RKO (cell line): ENCODE results near the gene PEX11G.

Experiments
- DNase-seq: peaks from one replicate; pipeline ENCODE4 v3.0.0-alpha.2; 2016; ENCODE audit warnings: low spot score

The PEX11G gene

GRCh38 chr19:7494416-7495098, 5.7 kb upstream of the PEX11G start:
- DNase-seq, result no peak

GRCh38 chr19:7492558-7492957, 3.7 kb upstream of the PEX11G start:
- no peak for DNase-seq

GRCh38 chr19:7492142-7492541, 3.3 kb upstream of the PEX11G start:
- peak; percentile 30 for DNase-seq

DNA sequence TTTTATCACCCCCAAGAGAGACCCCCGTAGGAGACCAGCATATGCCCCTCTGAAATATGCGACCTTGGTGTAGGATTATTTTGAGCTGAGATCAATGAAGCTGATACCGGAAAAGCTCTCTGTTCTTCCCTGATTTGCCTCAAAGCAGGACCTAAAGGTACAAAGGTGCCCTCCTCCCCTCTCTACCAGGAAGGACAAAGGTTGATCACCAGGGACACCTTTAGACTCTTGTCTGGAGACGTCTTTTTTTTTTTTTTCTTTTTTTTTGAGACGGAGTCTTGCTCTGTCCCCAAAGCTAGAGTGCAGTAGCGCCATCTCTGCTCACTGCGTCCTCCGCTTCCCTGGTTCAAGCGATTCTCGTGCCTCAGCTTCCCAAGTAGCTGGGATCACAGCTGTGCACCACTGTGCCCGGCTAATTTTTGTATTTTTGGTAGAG, 792 bp upstream of the PEX11G start:
- DNase-seq, result no peak

DNA sequence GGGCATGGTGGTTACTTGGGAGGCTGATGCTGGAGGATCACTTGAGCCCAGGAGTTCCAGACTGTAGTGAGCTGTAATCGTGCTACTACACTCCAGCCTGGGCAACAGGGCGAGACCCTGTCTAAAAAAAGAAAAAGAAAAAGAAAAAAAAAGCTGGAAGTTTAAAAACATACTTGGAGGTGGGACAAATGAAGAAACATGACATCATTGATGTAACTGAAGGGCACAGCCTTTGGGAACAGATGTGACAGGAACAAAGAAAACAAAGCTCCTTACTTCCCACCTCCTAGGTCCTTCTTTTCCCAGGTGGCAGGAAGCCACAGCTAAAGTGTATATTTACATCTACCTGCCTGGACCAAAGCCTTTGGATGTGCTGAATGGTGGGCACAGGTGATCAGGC, 1.9 kb downstream of the PEX11G start:
- no peak for DNase-seq

DNA sequence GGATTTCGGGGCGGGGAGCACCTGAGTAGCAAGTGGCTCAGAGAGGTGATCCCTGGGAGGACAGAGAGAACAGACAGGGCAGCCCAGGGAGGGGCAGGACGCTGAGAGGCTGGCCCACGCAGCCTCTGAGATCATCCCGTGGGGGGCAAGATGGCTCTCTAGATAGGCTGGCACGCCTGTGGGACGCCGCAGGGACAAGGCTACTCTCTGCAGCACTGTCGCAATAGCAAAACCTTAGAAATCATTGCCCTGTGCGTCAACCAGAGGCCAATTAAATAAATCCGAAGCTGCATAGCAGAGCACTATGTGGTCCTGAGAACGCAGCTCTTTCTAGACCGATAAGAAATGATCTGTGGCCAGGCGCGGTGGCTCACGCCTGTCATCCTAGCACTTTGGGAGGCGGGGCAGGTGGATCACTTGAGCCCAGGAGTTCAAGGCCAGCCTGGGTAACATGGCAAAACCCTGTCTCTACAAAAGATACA, 5.1 kb downstream of the PEX11G start:
- no peak for DNase-seq

DNA sequence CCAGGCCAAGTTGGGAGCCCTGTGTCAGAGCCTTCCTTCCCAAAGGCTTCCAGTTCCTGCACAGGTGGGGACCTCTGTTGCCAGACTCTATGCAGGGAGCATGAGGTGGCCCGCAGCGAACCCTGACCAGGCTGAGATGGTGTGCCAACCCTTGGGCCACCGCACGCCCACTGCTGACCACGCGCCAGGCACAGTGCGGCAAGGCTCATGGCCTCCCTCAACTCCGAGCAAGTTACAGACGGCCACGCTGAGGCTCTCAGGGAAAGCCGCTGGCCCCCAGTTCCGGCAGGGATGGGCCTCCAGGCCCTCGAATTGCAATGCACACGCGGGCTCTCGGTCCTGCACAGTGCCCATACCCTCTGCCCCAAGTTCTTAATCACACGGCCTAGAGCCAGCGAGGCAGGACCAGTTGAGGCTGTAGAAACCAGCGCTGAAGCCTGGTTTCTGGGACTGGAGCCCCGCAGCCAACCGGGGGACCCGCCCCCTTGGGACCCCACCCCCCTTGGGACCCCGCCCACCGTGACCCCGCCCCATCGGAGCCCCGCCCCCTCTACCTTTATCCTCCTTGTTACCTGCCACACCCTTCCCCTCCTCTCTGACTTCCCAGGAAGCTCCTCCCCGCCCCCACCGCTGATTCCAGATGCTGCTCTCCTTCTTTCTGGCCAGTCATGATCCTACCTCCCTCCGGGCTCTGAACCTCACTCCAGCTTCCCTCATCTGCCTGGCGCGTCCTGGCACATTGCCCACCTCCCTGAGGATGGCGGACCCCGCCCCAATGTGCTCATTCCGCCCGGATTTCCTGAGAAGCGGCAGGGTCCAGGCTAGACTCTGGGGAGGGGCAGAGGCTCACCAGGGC, 6.0 kb downstream of the PEX11G start:
- DNase-seq, result no peak

- no peak for DNase-seq
Measured at GRCh38 chr19:7480970-7481255, 7.9 kb downstream of the PEX11G start.

- no peak for DNase-seq
Measured at GRCh38 chr19:7480222-7480969, 8.4 kb downstream of the PEX11G start.

- no peak for DNase-seq
Measured at GRCh38 chr19:7478843-7479227, 10.0 kb downstream of the PEX11G start.

DNA sequence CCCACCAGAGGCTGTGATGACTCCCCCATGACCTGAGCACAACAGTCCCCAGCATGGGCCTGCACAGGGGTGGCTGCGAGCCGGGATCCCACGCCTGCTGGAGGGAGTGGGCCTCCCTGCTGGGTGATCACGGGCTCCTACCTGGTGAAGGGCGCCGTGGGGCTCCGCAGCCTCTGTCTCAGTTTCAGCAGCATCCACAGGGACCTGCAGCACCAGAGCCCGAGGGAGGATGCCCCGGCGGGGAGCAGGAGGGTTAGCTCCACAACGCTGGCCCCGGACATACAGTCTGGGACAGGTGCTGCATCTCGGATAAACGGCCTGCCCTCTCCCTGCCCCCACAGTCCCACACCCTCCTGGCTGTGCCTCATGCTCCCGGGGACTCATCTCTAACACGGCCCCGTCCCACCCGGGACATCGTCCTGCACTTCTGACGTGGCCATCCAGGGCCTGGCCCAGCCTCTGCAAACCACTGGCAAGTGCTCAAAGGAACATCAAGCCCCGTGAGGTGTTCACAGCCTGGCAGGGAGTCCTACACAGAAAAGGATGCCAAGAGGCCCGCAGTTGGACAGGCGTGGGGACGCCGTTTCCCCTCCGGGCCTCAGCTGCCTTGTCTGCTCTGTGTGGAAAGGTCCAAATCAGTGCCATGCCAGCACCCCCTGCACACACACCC, 10.5 kb downstream of the PEX11G start:
- no peak for DNase-seq

GRCh38 chr19:7477758-7478157, 11.1 kb downstream of the PEX11G start:
- no peak for DNase-seq

DNA sequence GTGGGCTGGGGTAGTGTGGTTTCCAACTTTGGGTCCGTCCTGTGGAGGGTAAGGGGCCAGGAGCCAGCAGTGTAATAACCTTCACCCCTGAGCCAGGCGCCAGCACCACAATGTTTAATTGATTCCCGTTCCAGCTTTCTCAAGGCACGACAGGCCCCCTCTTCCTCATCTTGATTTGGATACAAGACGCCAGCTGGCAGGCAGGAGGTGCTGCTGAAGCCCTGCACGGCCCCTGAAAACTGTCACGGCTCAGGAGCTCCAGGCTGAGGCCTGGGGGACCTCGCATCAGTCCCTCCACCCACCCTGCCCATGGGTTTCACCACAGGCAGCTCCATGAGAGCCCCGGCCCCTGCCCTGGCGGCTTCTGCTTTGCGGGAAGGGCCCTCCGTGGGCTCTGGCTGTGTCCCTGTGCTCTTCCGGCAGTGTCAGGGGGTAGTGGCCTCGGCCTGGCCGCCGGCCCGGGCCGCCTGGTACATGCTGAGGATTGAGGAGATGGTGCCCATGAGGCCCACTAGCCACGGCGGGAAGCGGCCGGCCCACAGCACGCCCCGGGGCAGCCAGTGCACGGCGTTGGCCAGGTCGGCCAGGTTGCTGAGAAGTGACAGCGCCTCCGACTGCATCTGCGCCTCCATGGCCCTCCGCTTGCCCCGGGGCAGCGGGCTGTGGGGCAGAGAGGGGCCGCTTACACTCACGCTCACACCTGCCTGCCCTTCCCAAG, 11.9 kb downstream of the PEX11G start:
- no peak for DNase-seq

DNA sequence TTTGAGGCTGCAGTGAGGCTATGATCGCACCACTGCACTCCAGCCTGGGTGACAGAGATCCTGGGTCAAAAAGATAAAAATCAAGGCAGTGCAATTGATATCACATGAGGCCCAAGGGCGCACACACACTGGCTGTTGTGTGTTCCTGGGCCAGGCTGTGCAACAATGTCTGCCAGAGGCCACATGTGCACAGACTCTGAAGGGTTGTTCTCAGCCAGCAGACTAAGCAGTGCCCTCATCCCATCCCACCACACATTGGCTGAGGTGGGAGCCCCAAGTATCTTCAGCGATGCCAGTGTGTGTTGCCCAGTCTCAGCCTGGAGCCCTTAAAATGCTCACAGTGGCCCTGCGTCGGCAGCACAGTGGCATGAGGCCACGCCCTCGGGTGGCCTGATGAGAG, 12.6 kb downstream of the PEX11G start:
- DNase-seq, result no peak

DNA sequence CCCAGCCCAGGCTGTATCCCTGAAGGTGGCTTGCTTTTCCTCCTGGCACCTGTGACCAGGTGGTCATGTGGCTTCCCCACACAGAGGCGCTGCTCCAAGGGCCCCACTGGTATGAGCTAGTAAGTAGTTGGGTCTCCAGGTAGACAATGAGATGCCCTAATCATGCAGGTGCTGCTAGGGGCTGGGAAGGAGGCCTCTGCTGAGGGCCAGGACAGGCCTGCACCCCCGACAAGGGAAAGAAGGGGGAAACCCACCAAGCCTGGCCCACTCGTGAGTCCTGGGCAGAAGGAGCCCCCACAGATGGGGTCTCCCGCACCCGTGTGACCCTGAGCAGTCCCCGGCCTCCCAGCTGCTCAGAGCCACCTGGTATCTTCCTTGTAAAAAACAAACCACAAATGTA, 13.2 kb downstream of the PEX11G start:
- no peak for DNase-seq

DNA sequence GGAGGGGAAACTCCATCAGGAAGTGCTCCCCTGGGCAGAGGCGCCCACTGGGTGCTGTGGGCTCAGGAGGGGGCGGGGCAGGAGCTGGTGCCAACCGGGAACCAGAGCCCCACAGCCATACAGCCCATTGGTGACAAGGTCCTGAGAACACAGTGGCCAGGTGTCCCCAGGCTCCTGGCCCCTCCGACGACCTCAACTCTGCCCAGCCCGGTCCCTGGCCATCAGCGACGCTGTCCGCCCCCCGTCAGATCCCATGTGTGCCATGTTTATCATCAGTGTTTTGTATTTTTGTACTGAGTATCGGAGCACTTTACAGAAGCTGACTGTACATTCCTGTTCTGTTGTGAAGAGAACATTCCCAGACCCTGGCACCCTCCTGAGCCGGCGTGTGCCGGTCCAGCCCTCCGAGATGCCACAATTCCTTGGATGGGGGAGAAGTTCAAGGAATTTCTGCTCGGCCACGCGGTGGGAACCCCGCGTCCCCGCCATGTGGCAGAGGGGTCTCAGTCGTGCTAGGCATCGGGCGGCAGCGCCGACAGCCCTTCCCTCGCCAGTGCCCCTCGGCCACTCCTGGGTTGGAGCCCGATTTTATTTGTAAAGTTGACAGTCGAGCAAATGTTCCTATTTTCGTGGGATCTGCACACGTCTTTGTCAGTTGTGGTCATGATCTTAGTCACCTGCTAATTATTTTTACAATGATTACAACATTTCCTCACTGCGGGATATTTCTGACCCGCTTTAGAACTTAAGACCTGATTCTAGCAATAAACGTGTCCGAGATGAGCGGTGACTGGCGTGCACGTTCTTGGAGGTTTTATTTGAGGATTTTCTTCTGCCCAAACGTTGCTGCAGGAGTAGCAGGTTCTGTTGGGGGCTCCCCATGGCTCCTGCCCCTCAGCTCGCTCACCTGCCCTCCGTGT, 16.9 kb downstream of the PEX11G start:
- DNase-seq, result no peak

GRCh38 chr19:7470540-7471305, 18.1 kb downstream of the PEX11G start:
- no peak for DNase-seq

DNA sequence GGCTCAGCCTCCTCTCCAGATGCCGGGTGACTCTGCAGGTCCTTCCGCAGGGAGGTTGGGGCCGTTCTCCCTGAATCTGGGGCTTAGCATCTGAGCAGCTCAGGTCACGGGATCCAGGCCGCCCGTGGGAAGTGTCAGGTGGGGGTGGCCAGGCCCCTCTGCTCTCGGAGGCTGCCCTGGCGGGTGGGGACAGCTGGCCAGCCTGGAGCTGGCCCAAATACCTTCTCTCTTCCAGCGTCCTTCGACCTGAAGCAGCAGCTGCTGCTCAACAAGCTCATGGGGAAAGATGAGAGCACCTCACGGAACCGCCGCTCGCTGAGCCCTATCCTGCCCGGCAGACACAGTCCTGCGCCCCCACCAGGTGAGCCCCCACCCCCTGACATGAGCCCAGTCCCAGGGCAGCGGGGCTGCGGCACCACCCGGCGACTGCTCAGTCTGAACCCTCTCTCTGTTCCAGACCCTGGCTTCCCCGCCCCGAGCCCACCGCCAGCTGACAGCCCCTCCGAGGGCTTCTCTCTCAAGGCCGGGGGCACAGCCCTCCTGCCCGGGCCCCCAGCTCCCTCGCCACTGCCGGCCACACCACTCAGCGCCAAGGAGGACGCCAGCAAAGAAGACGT, 19.1 kb downstream of the PEX11G start:
- no peak for DNase-seq

DNA sequence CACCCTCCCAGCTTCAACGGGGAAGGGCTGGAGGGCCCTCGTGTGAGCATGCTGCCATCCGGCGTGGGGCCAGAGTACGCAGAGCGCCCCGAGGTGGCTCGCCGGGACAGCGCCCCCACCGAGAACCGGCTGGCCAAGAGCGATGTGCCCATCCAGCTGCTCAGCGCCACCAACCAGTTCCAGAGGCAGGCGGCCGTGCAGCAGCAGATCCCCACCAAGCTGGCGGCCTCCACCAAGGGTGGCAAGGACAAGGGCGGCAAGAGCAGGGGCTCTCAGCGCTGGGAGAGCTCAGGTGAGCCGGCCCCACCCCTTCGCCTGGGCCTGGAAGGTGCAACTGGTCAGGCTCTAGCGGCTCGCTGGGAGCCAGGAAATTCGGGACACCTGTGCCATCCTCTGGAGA, 20.0 kb downstream of the PEX11G start:
- DNase-seq, result no peak
